Lower lobe of right lung (tissue), 2 donors: Measurements from ENCODE around the gene MAPRE2. TPM values are rescaled to one million over a fixed set of nuclear protein-coding genes. Genes with fewer than 3 reads are reported as not detected.

Source experiments
- ATAC-seq, 2 donors: fragments of 200-7000 bp; cut with Tn5 transposase; one replicate each; pipeline ENCODE4 v1.9.1; 2020 to 2022; ENCODE audit warnings: mild to moderate bottlenecking in 2 of 2, moderate library complexity in 2 of 2
- DNase-seq: peaks from one replicate; pipeline ENCODE4 v3.0.0-alpha.2; 2020
- H3K27ac ChIP-seq: fragments of 200-600 bp; one replicate; pipeline ENCODE4 v1.8.0; 2022
- H3K27me3 ChIP-seq: fragments of 200-600 bp; one replicate; pipeline ENCODE4 v1.8.0; 2022; ENCODE audit warnings: low read depth
- H3K36me3 ChIP-seq: fragments of 200-600 bp; one replicate; pipeline ENCODE4 v1.8.0; 2022; ENCODE audit warnings: mild to moderate bottlenecking
- H3K4me1 ChIP-seq: fragments of 200-600 bp; one replicate; pipeline ENCODE4 v1.8.0; 2022
- H3K4me3 ChIP-seq: fragments of 200-600 bp; one replicate; pipeline ENCODE4 v1.8.0; 2022; ENCODE audit warnings: mild to moderate bottlenecking
- H3K9me3 ChIP-seq: fragments of 200-600 bp; one replicate; pipeline ENCODE4 v1.8.0; 2022
- intact Hi-C: fragments of 100-400 bp; cut with DNase I; formaldehyde crosslinking; loops from one replicate; pipeline ENCODE4 v1.11.0; 2022
- total RNA-seq: library from RNA; stranded (reverse); fragmentation: NEBNext Ultra II Directional; extraction: Animal tissue kit (Norgen Biotek cat#: 25700); gene quantifications from one replicate; pipeline ENCODE4 v1.2.1, GENCODE V29; 2021
- TF ChIP-seq, protein P1 (sequence below): fragments of 200-600 bp; IDR thresholded peaks from one replicate; pipeline ENCODE4 v1.8.0; 2022; ENCODE audit warnings: antibody characterized with exemption, mild to moderate bottlenecking
- donor health status: DM: no; HTN: yes; CAD: no; lungs with severe emphysema.

The MAPRE2 gene
- total RNA-seq, 1 donor from 2014 or later: 33.8 TPM

- Histone ChIP-seq H3K9me3 (no peaks in the 10 kb centered on the region), H3K36me3 (peaks cover under 1% of the 10 kb centered on the region), H3K4me1 (peaks cover 37% of the 10 kb centered on the region), H3K27me3 (no peaks in the 10 kb centered on the region), H3K4me3 (no peak overlapping the region), H3K27ac (no peak overlapping the region)
- intact Hi-C loops: no loop called here
- no peak for DNase-seq
- no peak for ATAC-seq
- TF ChIP-seq, protein P1, sequence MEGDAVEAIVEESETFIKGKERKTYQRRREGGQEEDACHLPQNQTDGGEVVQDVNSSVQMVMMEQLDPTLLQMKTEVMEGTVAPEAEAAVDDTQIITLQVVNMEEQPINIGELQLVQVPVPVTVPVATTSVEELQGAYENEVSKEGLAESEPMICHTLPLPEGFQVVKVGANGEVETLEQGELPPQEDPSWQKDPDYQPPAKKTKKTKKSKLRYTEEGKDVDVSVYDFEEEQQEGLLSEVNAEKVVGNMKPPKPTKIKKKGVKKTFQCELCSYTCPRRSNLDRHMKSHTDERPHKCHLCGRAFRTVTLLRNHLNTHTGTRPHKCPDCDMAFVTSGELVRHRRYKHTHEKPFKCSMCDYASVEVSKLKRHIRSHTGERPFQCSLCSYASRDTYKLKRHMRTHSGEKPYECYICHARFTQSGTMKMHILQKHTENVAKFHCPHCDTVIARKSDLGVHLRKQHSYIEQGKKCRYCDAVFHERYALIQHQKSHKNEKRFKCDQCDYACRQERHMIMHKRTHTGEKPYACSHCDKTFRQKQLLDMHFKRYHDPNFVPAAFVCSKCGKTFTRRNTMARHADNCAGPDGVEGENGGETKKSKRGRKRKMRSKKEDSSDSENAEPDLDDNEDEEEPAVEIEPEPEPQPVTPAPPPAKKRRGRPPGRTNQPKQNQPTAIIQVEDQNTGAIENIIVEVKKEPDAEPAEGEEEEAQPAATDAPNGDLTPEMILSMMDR: no peak
Measured at GRCh38 chr18:35076135-35076924, 35.1 kb downstream of the MAPRE2 start.

- Histone ChIP-seq H3K9me3 (no peaks in the 10 kb centered on the region), H3K4me1 (peaks cover 26% of the 10 kb centered on the region), H3K27ac (no peak overlapping the region), H3K4me3 (no peak overlapping the region), H3K27me3 (no peaks in the 10 kb centered on the region), H3K36me3 (no peaks in the 10 kb centered on the region)
- intact Hi-C loops: no loop called here
- DNase-seq (no peak), ATAC-seq (no peak)
- TF ChIP-seq, protein P1: no peak
Measured at GRCh38 chr18:35077937-35078336, 36.7 kb downstream of the MAPRE2 start.

- TF ChIP-seq, protein P1: no peak
- DNase-seq (no peak), ATAC-seq (no peak)
- intact Hi-C loops: no loop called here
- H3K4me3 ChIP-seq: no peak overlapping the region
- H3K36me3 ChIP-seq: no peaks in the 10 kb centered on the region
- no peak overlapping the region for H3K27ac ChIP-seq
- peaks cover 19% of the 10 kb centered on the region for H3K4me1 ChIP-seq
- H3K9me3 ChIP-seq: no peaks in the 10 kb centered on the region
- H3K27me3 ChIP-seq: no peaks in the 10 kb centered on the region
Measured at GRCh38 chr18:35080058-35080457, 38.8 kb downstream of the MAPRE2 start.

DNA sequence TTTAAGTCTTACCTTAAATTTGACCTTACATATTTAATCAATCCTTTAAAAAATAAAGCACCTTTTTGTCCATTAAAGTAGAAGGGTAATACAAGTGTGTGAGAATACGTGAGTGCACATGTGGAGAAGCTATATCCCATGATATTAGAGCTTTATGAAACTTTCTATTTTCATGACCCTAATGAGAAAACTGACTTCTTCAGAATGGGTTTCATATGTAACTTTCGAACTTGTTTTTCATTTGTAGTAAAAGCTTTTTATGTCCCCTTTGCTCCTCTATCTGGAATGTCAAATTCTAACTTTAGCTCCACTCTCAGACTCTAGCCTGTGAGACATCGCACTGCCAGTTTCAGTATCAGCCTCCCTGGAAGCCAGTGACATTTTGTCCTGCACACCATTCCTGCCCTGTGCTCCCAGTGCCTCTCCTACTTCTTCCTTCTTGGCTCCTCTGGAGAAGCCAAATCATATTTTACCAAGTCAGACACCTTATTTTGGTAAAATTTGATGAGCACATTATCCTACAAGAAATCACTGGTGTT, 42.0 kb downstream of the MAPRE2 start:
- ATAC-seq: no peak
- H3K4me3 ChIP-seq: no peak overlapping the region
- TF ChIP-seq, protein P1: no peak
- no peak for DNase-seq
- peaks cover 27% of the 10 kb centered on the region for H3K4me1 ChIP-seq
- H3K27me3 ChIP-seq: no peaks in the 10 kb centered on the region
- no peak overlapping the region for H3K27ac ChIP-seq
- H3K9me3 ChIP-seq: no peaks in the 10 kb centered on the region
- no peaks in the 10 kb centered on the region for H3K36me3 ChIP-seq
- intact Hi-C loops: no loop called here

GRCh38 chr18:35084494-35085449, 43.6 kb downstream of the MAPRE2 start:
- DNase-seq (no peak), ATAC-seq (peak in 1 of 2 donors; percentile 36)
- no peaks in the 10 kb centered on the region for H3K9me3 ChIP-seq
- no peaks in the 10 kb centered on the region for H3K36me3 ChIP-seq
- H3K4me3 ChIP-seq: no peak overlapping the region
- TF ChIP-seq, protein P1: no peak
- intact Hi-C loops: no loop called here
- H3K4me1 ChIP-seq: peaks cover 27% of the 10 kb centered on the region
- H3K27me3 ChIP-seq: no peaks in the 10 kb centered on the region
- no peak overlapping the region for H3K27ac ChIP-seq
